Raji (cell line): ENCODE measurements around the gene SVOPL.

Experiments used
- POLR2A ChIP-seq: IDR thresholded peaks from 2 replicates; pipeline ENCODE4 v1.6.1; 2011; ENCODE audit warnings: low read depth, low read length, control low read depth; ENCODE audit not compliant: insufficient read depth

The SVOPL gene

DNA sequence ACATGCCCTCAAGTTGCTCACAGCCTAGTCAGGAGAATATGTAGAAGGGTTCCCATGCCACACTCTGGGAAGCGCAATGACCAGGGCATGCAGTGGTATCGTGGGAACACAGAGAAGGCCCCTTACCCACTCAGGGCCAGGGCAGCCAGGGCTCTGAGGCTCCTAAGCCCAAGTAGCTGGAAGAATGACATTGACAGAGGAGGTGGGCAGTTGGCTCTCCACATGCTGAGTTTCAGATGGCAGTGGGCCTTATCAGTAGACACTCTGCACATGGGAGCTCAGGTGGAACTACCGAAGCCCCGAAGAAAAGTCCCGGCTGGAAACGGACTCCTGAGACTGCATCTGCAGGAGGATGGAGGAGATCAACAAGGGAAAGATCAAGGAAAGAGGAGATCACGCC, 15.7 kb upstream of the SVOPL start:
- TF ChIP-seq POLR2A: no peak

DNA sequence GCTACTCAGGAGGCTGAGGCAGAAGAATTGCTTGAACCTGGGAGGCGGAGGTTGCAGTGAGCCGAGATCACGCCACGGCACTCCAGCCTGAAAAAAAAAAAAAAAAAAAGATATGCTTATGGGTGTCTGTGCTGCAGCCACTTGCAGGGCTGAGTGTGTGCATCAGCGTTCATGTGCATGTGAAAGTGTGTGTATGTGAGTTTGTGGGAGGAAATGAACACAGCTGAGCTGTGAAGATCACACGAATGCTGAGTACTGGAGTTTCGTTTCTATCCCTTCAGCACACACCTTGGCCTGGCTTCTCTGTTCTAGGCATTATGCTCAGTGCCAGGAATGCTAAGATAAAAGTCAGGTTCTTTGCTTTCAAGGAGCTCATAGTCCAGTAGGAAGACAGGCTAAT, 12.0 kb upstream of the SVOPL start:
- TF ChIP-seq POLR2A: no peak

DNA sequence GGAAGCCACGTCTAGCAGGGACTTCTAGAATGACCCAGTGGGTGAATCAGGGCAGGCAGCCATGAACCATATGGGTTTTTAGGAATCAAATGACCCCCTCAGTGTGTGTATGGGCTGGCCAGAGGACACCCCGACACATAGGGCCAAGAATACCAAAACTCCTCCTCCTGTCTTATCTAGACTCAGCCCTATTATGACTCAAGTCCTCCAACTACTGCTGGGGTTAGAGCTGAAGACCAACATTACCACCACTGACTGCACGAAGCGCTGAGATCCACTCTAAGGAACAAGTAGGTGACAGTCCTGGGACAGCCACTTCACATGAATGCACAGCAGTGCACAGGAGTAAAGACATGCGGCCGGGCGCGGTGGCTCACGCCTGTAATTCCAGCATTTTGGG, 11.5 kb upstream of the SVOPL start:
- TF ChIP-seq POLR2A: no peak

DNA sequence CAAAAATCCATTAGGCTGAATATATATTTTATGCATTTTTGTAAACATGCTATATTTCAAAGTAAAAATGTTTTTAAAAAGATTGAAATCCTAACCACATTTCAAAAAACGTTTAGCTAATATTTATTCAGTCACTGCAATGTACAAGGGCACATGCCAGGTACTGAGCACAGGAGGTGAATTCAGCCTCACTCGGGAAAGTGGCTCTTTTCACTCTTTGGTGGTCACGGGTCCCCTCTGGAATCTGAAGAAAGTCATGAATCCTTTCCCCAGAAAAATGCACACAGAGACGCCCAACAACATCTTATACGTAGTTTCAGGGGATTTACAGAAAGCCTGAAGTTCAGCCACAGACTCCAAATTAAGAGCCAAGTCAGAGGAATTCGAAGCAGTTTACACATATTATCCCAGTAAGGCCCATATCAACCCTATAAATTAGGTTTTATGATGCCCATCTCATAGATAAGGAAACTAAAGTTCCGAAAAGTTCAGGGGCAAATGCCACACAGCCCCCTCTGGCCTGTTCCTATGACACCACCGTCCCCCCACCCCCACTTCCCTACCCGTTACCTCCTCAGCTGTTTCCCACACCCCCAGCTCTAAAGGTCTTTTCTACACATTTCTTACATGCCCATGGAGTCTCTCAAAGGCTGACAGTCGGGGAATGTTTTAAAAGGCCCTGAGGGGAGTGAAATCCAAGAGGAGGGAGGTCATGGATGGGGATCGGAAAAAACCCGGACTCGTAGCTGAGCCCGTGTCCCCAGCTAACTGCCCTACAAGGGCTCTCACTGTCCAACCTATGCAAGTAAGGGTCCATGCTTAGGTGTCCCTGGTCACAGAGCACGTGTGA, 9.6 kb upstream of the SVOPL start:
- no peak for TF ChIP-seq POLR2A

DNA sequence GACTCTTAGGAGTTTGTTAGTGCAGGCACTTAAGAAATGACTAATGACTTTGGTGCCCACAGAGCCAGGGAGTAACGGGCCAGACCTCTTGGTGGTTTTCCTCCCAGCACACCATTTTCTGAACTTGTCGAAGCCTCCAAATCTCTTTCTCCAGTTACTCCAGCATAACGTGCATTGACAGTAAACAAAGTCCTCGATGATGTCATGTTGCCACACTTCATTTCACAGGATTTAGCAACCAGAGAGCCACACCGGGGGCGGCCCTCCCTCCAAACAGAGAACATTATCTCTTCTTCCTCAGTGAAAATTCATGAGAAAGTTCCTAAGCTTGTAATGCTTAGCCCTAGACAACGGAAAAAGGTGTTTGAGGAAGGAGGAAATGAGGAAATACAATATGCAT, 4.0 kb upstream of the SVOPL start:
- no peak for TF ChIP-seq POLR2A

DNA sequence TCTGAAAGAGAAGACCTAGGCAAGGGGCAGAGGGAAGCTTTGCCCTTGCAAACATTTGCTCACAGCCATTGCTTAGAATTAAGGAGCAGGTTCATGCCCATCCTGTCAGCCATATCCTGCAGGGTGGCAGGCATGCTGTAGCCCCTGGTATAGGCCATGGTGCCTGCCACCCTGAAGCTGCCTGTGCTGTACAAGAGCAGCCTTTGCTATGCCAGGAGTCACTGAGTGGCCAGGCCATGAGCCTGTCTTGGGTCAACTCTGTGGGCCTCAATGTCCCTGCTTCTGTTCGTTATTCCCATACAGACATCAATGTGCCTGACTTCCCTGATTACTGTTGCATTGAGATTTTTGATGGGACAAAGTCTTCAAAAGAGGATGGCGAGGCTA, 368 bp upstream of the SVOPL start:
- TF ChIP-seq POLR2A: no peak

DNA sequence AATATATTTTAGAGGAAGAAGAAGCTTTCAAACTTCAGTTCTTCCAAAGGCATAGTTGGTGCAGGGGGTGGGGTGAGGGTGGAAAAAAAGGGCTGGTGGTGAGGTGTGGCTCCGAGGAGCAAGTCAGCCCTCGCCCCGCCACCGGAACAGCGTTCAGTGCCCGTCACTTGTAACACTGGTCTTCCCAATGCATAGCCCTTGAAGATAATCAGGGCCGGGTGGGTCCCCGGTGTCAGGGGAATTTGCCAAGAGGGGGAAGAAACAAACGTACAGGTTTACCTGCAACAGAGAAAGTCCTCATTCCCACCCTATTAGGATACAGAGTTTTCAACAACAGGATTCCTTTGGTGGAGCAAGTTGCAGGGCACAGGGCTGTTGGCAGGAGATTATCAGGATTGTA, 1.5 kb downstream of the SVOPL start:
- no peak for TF ChIP-seq POLR2A

DNA sequence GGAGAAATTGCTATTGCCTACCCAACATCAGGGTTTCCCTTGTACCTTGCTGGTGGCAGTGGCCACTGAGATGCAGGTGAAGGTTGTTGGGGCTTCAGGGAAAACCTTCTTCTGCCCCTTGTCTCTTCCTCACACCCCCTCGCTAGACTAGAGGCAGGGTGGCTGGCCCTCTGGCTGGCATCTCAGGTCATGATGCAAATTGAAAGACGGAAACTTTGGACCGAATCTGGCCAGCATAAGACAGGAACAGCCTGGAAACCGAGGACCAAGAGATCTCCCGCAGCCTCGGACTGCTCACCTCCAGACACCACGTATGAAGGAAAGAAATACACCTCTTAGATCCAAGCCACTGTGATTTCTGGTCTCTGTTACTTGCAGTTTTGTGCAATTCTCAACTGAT, 2.9 kb downstream of the SVOPL start:
- TF ChIP-seq POLR2A: no peak

DNA sequence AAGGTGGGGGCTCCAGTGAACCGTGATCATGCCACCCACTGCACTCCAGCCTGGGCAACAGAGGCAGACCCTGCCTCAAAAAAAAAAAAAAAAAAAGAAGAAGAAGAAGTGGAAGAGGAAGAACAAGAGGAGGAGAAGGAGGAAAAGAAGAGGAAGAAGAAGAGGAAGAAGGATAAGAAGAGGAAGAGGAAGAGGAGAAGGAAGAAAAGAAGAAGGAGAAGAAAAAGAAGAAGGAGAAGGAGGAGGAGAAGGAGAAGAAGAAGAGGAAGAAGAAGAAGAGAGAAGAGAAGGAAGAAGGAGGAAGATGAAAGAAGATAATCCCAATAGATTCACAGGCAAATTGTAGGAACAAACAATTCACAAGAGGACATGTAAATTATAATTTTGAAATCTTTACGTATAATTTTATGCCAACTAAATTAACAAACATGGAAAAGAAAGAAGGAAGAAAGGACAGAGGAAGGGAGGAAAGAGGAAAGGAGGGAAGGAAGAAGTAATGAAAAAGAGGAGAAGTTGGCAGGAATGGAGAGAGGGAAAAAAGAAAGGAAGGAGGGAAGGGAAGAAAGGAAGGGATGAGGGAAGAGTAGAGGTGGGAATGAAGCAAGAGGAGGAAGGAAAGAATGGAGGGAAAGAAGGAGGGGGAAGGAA, 3.5 kb downstream of the SVOPL start:
- no peak for TF ChIP-seq POLR2A

DNA sequence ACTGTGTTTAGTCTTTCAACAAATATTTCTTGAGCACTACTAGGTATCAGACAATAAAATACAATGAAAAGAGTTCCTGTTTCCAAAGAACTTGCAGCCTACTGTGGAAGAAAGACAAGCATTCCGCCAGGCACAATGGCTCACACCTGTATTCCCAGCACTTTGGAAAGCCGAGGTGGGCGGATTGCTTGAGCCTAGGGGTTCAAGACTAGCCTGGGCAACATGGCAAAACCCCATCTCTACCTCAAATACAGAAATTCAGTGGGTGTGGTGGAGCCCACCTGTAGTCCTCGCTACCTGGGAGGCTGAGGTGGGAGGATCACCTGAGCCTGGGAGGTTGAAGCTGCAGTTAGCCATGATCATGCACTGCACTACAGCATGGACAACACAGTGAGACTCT, 6.1 kb downstream of the SVOPL start:
- TF ChIP-seq POLR2A: no peak

DNA sequence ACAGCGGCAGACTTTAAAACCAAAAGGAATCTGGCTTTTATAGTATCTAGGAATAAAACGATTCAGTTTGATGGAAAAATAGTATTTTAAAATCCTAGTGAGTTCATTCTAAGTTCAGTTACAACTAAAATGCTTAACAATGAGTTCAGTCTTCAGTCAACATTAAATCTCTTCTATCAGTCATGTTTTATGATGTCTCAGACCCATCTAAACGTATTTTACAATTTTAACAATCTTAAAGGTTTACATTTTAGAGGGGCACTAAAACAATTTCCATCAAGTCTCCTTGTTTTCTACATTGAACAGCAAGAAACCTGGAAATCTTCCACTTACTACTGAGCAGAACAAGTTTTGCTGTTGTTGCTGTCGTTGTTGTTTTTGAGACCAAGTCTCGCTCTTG, 10.0 kb downstream of the SVOPL start:
- no peak for TF ChIP-seq POLR2A

DNA sequence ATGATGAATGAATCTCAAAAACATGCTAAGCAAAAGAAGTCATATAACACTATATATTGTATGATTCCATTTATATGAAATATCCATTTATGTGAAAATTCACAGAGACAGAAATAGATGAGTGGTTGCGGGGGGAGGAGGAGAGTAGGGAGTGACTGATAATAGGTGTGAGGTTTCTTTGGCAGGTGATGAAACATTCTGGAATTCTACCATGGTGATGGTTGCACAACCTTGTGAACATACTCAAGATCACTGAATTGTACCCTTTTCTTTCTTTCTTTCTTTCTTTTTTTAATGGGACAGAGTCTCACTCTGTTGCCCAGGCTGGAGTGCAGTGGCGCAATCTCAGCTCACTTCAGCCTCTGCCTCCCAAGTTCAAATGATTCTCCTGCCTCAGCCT, 10.7 kb downstream of the SVOPL start:
- TF ChIP-seq POLR2A: no peak

DNA sequence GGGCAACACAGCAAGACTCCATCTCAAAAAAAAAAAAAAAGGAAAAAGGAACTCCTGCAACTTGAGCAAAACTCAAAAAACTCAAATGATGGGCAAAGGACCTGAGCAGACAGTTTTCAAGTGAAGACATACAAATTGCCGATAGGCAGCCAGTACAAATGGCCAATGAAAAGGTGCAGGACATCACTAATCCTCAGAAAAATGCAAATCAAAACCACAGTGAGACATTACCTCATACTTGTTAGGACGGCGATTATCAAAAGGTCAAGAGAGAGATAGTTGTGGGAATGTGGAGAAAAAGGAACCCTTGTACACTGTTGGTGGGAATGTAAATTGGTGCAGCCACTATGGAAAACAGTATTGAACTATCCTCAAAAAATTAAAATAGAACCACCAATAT, 16.8 kb downstream of the SVOPL start:
- TF ChIP-seq POLR2A: no peak

DNA sequence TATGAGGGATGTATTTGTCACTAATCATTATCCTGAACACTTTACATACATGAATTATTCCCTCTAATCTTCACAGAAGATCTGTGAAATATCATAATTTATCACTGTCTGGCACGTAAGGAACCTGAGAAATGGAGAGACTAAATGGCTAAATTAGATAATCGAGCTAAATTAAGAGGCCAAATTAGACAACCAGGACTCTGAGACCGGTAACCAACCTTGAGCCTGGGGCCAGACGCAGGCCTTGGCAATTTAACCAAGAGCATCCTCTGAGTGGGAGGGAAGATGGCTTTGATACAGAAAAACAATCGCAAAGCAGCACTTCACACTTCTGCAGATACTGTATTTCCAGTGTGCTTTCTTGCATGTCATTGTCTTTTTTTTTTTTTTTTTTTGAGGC, 21.4 kb downstream of the SVOPL start:
- no peak for TF ChIP-seq POLR2A

DNA sequence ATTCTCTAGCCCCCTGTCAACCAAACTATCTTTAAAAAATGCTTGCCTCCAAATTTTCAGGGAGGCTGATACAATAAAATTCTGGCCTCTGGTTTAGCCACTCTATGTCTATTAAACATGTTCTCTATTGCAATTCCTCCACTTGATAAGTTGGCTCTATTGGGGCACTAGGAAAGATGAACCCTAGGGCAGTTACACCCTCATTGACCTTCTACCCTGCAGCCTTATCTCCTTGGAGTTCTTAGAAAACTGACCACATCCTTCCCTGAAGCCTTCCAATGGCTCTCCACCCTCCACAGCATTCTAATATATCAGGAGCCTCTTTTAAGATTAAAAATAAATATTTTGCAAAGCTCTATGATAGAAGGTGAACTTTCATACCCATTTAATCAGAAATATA, 30.6 kb downstream of the SVOPL start:
- TF ChIP-seq POLR2A: no peak

DNA sequence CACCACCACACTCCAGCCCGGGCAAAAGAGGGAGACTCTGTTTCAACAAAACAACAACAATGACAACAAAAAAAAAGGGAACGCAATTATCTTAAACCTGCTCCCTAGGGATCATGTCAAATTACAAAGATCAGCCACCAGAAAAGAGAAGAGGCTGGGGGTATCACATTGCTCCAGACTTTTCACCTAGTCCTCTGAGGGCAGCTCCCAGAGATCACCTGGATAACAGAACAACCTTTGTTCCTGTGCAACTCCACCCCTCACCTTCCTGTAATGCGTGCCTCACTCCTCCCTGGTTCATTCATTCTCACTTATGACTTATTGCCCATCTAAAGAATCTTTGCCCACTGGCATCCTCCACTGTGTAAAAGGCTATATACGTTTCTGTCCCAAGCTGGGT, 31.8 kb downstream of the SVOPL start:
- no peak for TF ChIP-seq POLR2A

DNA sequence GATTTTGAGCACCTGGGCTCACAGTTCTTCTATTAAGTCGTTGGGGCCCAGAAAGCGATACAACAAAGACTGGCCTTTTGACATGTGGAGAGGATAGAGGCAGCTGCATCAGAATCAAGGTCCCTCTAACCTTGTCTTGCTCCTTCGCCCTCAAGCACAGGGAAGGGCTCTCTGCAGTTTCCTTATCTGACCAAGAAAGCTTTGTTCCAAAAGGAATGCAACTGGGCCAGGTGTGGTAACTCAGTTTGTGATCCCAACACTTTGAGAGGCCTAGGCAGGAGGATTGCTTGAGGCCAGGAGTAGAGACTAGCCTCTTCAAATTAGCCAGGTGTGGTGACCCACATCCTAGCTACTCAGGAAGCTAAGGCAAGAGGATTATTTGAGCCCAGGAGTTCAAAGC, 32.2 kb downstream of the SVOPL start:
- TF ChIP-seq POLR2A: no peak
